Measurements from ENCODE around the gene GRAPL. TPM values are rescaled to one million over a fixed set of nuclear protein-coding genes. Genes with fewer than 3 reads are reported as not detected.
"Not testable (repeated sequence)": the region's sequence is repeated elsewhere in the genome, so short reads cannot be mapped to it uniquely, and the experiment has no call there.

GRAPL gene
- total and polyA plus RNA-seq, 8 donors = 0.31 to 2.9 (median 0.58) TPM; not detected in 5

- H3K36me3 ChIP-seq; H3K4me1 ChIP-seq; H3K27ac ChIP-seq; intact Hi-C loops (cut with DNase I; ENCODE audit: low total_unique reads); H3K4me3 ChIP-seq; H3K9me3 ChIP-seq; H3K27me3 ChIP-seq; DNase-seq: not testable (repeated sequence)
- 25% methylated on average over 1 of the region's 6 CpGs; no CpG with 5 or more reads in 4 of the 5 donors for WGBS, 5 donors
Measured at GRCh38 chr17:19136605-19137004, 9.2 kb downstream of the GRAPL start.

DNA sequence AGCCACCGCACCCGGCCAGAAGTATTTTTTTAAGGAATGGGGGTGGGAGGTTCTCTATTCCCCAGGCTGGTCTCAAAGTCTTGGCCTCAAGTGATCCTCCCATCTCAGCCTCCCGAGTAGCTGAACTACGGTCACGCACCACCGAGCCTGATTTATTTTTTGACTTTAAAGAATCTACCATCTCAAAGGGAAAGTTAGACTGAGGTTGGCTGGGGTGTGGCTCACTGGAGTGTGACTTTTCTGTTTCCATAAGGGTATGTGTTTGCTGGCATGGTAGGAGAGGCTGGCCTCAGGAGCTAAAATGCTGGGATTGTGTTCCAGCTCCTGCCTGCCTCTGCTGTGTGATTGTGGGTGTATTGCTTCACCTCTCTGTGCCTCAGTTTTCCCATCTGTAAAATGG is 10.6 kb downstream of the GRAPL start:
- H3K27me3 ChIP-seq; intact Hi-C loops (cut with DNase I; ENCODE audit: low total_unique reads); H3K4me1 ChIP-seq; H3K36me3 ChIP-seq; DNase-seq; H3K4me3 ChIP-seq; H3K9me3 ChIP-seq; H3K27ac ChIP-seq: not testable (repeated sequence)
- WGBS, 5 donors = no CpG with 5 or more reads among the region's 6 CpGs

- H3K4me1 ChIP-seq; H3K9me3 ChIP-seq; H3K4me3 ChIP-seq; intact Hi-C loops (cut with DNase I; ENCODE audit: low total_unique reads); DNase-seq; H3K36me3 ChIP-seq; H3K27me3 ChIP-seq: not testable (repeated sequence)
- WGBS, 5 donors = 7 to 37% methylated on average over 2 to 4 of the region's 30 CpGs; no CpG with 5 or more reads in 3 of the 5 donors
- peak overlapping the region in 1 of 5 donors; percentile 72 for H3K27ac ChIP-seq
Measured at GRCh38 chr17:19141366-19142155, 14.2 kb downstream of the GRAPL start.

DNA sequence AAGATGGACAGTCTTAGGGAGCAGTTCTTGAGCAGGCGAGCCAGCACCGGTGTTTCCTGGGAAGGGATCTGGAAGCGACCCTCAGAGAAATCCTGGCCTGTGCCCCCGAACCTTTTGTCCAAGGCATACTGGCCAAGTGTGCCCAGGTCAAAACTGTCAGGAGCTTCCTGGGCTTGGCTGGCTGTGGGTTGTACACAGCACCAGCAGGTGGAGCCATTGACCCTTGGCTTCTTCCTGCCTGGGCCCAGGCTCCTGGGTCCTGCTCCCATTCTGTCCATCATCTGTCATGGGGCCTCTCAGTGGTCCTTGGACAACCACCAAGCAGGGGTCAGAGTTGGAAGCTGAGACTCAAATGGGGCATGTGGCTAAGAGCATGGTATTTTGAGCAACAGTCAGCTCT is 15.0 kb downstream of the GRAPL start:
- H3K4me1 ChIP-seq; H3K27me3 ChIP-seq; H3K36me3 ChIP-seq; H3K27ac ChIP-seq; H3K9me3 ChIP-seq; H3K4me3 ChIP-seq; intact Hi-C loops (cut with DNase I; ENCODE audit: low total_unique reads): not testable (repeated sequence)
- no CpG with 5 or more reads among the region's 4 CpGs for WGBS, 5 donors
- TF ChIP-seq CTCF (IDR thresholded peaks at IDR 0.05) = peak in 1 of 7 experiments; percentile 15
- DNase-seq = peak in 1 of 2 donors; percentile 57

GRCh38 chr17:19143097-19143777 is 15.8 kb downstream of the GRAPL start:
- H3K27me3 ChIP-seq; DNase-seq; H3K4me3 ChIP-seq; H3K27ac ChIP-seq; H3K36me3 ChIP-seq; H3K9me3 ChIP-seq; intact Hi-C loops (cut with DNase I; ENCODE audit: low total_unique reads); H3K4me1 ChIP-seq: not testable (repeated sequence)
- WGBS, 5 donors = 83 to 89% methylated on average over 1 of the region's 5 CpGs; no CpG with 5 or more reads in 3 of the 5 donors

GRCh38 chr17:19144373-19144772 is 17.0 kb downstream of the GRAPL start:
- 27 to 46% (median 36%) methylated on average over 2 of the region's 5 CpGs; no CpG with 5 or more reads in 2 of the 5 donors for WGBS, 5 donors
- H3K4me1 ChIP-seq; intact Hi-C loops (cut with DNase I; ENCODE audit: low total_unique reads); H3K9me3 ChIP-seq; DNase-seq; H3K4me3 ChIP-seq; H3K36me3 ChIP-seq; H3K27me3 ChIP-seq; H3K27ac ChIP-seq: not testable (repeated sequence)

GRCh38 chr17:19145471-19145870 is 18.1 kb downstream of the GRAPL start:
- H3K27ac ChIP-seq; H3K27me3 ChIP-seq; H3K36me3 ChIP-seq; H3K9me3 ChIP-seq; intact Hi-C loops (cut with DNase I; ENCODE audit: low total_unique reads); H3K4me3 ChIP-seq; DNase-seq; H3K4me1 ChIP-seq: not testable (repeated sequence)
- WGBS, 5 donors = no CpG with 5 or more reads among the region's 11 CpGs

- H3K4me1 ChIP-seq; H3K27me3 ChIP-seq; intact Hi-C loops (cut with DNase I; ENCODE audit: low total_unique reads); H3K4me3 ChIP-seq; H3K27ac ChIP-seq; DNase-seq; H3K36me3 ChIP-seq; H3K9me3 ChIP-seq: not testable (repeated sequence)
- no CpG with 5 or more reads among the region's 9 CpGs for WGBS, 5 donors
Measured at GRCh38 chr17:19150678-19151615, 23.6 kb downstream of the GRAPL start.

- no CpG with 5 or more reads among the region's 8 CpGs for WGBS, 5 donors
- intact Hi-C loops (cut with DNase I; ENCODE audit: low total_unique reads); H3K27ac ChIP-seq; H3K36me3 ChIP-seq; DNase-seq; H3K4me3 ChIP-seq; H3K4me1 ChIP-seq; H3K27me3 ChIP-seq; H3K9me3 ChIP-seq: not testable (repeated sequence)
Measured at GRCh38 chr17:19157628-19158027, 30.2 kb downstream of the GRAPL start.

DNA sequence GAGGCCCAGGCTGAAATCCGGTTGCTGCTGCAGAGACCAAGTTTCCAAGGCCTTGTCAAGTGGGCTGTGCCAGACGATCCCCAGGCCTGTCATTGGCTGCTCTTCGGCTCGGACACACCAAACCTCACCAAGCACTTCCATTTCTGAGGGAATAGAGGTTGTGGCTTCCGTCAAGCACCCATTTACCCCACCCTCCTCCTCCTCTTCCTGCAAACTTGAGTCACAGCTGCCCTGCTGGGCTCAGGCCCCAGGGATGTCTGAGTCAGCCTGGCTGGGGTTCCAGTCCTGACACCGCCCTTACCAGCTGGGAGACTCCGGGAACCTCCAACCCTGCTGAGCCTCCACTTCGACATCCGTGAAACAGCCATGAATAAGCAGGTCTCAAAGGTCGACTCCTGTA is 31.1 kb downstream of the GRAPL start:
- H3K9me3 ChIP-seq; H3K4me1 ChIP-seq; H3K4me3 ChIP-seq; H3K27me3 ChIP-seq; H3K36me3 ChIP-seq; DNase-seq; intact Hi-C loops (cut with DNase I; ENCODE audit: low total_unique reads); H3K27ac ChIP-seq: not testable (repeated sequence)
- no CpG with 5 or more reads among the region's 10 CpGs for WGBS, 5 donors

Data from stomach (tissue), 9 donors.